Fibroblast of mammary gland (primary cell): ENCODE data around the gene SPINK9.

Experiments
- DNase-seq: peaks from one replicate; pipeline ENCODE4 v3.0.0-alpha.2; 2010; ENCODE audit warnings: low read depth
- H3K4me3 ChIP-seq: 2 replicates; pipeline ENCODE4 v1.5.1; 2011; ENCODE audit warnings: low read depth, mild to moderate bottlenecking, low read length, moderate library complexity; ENCODE audit not compliant: control insufficient read depth
- CTCF ChIP-seq: conservative IDR thresholded peaks from 2 replicates; pipeline ENCODE4 v1.5.1; 2011; ENCODE audit warnings: low read depth, low read length, inconsistent platforms; ENCODE audit not compliant: control insufficient read depth, insufficient read depth

SPINK9 gene

GRCh38 chr5:148335259-148335658 lies at the start of gene SPINK9:
SPINK9 (plus strand) TSS chr5:148335559; CDS start chr5:148335614, 55 bp downstream.
- no peak for DNase-seq
- TF ChIP-seq CTCF, result no peak
- H3K4me3 ChIP-seq, result no peak within 1 kb of the TSS

- peak; percentile 13 for DNase-seq
- TF ChIP-seq CTCF, result peak; percentile 34
Measured at GRCh38 chr5:148290271-148291195, 44.8 kb upstream of the SPINK9 start.

GRCh38 chr5:148297731-148298130 lies 37.6 kb upstream of the SPINK9 start:
- peak; percentile 4 for DNase-seq
- H3K4me3 ChIP-seq, result no peak overlapping the region
- no peak for TF ChIP-seq CTCF

More at GRCh38 chr5:148290271-148291195, 44.8 kb upstream of the SPINK9 start:
- no peak overlapping the region for H3K4me3 ChIP-seq

- TF ChIP-seq CTCF, result no peak
- no peak for DNase-seq
- H3K4me3 ChIP-seq, result no peak overlapping the region
Measured at GRCh38 chr5:148306446-148306845, 28.9 kb upstream of the SPINK9 start.

- DNase-seq, result no peak
- no peak for TF ChIP-seq CTCF
- no peak overlapping the region for H3K4me3 ChIP-seq
Measured at GRCh38 chr5:148309019-148309418, 26.3 kb upstream of the SPINK9 start.

- TF ChIP-seq CTCF, result no peak
- DNase-seq, result no peak
- no peak overlapping the region for H3K4me3 ChIP-seq
Measured at GRCh38 chr5:148309746-148310145, 25.6 kb upstream of the SPINK9 start.
